Germinal center (tissue), 1 donor: Measurements from ENCODE around the gene ADAM19.
A peak's percentile ranks its signal among the peaks of the same experiment; 100 is the strongest.

Source experiments
- DNase-seq: peaks from one replicate; pipeline ENCODE4 v3.0.0; 2012; ENCODE audit warnings: mixed read lengths, low spot score

The ADAM19 gene

DNA sequence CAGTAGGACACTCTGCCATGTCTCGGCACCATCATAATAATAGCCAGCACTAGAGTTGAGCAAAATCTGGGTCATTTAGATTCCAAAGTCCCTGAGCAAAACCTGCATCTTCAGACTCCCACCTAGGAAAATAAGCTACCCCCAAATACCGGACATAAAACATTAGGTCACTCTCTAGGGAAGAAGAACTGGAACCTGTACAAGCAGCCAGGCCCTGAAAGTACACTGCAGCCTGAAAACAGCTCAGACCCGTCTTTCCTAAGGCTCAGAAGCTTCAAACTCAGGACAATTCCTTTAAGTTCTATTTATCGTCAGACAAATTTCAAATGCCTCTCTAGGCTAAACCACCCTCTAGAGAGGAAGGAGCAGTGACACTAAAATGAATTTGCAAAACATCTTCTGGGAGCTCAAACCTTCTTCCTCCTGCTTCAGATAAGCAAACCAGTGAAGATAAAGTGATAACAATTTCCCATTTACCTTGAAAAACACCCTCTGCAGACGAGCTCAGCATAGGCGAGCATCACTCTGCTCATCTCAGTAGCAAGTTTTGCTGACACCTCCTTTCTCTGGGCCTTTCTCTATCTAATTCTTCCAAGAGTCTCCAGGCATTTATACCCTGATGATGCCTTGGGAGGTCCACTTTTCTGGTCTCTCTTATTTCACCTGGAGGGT, 34.0 kb downstream of the ADAM19 start:
- no peak for DNase-seq

DNA sequence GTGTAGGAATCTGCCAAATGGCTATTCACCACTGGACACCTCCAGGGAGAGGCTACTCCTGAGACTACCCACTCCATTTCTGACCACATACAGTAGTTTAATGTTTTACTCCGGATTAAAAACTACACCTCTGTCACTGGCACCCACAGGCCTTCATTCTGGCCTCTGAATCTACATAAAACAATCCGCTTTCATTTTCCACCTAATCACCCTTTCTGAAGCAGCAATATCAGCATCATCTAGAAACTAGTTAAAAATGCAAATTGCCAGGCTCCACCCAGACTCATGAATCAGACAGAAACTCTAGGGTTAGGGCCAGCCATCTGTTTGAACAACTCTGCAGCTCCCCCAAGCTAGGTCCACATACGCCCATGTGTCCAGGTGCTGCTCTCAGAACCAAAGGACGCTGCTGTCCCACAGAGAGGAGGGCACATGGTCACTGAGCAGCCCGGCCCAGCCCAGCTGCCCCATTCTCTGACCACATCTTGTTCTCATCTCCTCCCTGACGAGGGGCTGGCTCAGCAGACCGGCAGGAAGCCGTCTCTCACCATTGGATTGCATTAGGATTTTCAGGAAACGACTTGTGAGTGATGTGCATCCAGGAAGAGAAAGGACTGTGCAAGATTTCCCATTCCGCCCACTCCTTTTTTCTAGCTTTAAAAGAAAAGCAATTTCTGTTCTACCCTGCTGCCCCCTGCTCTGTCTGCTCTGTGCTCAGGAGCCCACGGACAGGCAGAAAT, 34.7 kb downstream of the ADAM19 start:
- DNase-seq = peak; percentile 60

DNA sequence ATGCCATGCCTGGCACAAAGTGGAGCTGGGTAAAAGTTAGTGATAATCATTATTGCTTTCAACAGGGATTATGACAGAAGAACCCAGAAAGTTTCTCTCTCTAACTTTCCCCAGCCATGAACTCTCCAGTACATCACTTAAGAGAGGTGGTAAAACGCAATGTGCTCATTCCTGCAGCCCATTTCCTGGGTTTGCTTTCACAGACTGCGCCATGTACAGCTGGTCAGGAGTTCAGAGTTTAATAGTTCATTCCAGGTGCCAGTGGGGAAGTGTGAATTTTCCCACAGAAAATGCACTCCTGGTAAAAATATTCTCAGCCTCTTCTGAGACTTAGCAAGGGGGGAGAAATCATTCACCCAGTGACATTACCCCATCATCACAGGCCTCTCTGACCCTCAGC, 35.5 kb downstream of the ADAM19 start:
- DNase-seq = no peak

DNA sequence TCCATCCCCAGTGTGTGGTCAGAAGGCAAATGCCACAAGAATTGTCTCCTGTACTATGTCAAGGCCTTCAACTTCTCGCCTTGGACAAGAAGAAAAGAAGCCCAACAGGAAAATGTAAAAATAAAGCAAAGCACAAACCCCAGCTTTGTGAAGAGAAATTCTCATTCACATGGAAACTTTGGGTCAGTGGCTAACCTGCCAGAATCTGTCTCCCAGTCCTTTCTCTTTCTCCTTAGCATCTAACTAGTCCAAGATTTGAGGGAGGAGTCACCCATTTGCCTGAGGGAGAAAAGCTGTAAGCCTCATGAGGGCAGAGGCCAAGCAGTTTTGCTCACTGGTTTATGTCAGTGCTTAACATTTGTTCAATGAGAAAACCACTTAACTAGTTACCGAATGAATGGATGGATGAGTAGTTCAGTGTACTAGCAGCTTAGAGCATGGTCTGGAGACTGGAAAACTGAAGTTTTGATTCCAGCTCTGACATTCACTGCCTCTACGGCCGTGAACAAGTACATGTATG, 36.0 kb downstream of the ADAM19 start:
- no peak for DNase-seq

DNA sequence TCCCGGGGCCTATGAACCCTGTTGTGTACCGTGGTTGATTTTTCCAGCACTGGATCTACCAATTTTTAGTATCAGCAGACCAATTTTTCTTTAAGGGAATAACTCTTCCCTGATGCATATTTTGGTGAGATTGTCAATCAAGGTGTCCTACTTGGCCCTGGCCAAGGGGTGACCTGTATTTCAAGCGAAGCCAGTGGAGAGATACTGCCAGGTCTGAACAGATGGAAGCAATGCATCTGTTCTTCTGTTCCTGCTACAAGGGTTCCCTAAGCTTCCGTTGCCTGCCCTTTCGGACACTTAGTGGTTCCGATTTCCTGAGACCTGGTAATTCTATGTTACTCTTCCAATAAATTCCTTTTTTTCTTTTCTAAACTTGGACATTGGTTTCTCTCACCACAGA, 37.3 kb downstream of the ADAM19 start:
- no peak for DNase-seq

DNA sequence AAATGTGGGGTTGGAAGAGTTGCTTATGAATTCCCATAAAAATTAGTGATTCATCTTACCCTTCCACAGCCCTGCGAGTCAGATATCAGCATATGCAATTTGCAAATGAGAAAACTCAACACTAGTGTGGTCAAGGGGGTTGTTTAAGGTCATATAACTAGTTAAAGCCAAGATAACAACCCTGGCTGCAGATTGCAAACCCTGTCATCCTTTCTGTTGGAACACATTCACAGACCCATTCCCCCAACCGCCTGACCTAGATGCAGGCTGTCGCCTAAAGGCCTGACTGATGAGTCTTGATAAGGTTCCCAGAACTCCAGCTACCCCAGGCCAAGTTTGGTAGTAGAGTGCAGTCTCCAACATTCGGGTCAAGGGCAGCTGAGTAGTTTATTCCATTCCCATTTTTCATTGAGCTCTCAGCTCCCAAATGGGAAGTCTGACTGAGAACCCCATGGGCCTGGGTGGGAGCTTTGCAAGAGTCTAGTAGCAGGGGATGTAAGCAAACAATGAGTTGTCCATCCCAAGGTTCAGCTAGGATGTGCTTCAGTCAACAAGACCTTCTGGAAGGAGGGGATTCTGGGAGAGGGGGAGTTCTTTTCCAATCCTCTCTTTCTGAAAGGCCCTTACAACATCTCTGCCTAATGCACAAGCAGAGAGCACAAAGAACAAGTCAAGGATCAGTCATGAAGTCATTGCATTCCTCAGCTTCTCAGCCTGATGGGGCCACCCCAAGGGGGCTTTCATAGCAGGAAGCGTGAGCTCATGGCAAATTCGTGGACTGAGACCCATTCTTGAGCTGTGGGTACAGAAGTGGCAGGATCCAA, 40.3 kb downstream of the ADAM19 start:
- no peak for DNase-seq

DNA sequence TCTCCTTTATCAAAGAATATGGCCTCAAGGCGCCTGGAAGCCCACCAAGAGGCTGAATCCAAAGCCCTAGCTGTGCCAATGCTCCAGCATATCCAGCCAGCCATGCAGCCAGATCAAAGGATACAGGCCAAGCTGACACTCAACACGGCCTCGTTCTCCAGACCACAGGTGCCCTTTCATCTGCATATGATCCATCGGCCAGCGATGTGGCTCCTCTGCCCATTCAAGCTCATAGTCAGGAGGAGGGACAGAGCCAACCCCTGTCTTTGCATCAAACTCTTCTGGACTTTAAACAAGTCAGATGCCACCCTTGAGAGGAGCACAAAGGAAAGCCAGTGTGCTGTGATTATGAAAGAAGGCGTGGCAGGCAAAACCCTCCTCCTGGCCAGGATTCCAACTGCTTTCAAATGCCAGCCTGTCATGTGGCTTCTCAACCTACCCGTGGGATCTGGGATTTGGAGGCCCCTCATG, 42.5 kb downstream of the ADAM19 start:
- no peak for DNase-seq

DNA sequence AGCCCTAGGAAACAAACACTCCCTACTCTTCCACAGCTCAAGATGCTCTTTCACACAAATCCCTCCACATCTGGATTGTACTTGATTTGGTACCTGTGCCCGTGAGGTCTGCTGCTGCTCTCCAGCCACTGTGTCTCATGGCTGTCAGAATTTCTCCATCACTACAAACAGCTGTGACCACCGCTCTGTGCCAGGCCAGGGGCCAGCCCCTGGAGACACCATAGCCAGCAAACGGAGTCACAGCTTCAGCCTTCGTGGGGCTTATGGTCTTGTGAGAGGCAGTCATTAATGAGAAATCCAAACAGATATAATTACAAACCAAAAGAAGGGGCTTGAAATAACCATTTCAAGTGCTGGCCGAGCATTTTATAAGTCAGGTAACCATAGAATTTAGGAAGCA, 43.6 kb downstream of the ADAM19 start:
- no peak for DNase-seq

DNA sequence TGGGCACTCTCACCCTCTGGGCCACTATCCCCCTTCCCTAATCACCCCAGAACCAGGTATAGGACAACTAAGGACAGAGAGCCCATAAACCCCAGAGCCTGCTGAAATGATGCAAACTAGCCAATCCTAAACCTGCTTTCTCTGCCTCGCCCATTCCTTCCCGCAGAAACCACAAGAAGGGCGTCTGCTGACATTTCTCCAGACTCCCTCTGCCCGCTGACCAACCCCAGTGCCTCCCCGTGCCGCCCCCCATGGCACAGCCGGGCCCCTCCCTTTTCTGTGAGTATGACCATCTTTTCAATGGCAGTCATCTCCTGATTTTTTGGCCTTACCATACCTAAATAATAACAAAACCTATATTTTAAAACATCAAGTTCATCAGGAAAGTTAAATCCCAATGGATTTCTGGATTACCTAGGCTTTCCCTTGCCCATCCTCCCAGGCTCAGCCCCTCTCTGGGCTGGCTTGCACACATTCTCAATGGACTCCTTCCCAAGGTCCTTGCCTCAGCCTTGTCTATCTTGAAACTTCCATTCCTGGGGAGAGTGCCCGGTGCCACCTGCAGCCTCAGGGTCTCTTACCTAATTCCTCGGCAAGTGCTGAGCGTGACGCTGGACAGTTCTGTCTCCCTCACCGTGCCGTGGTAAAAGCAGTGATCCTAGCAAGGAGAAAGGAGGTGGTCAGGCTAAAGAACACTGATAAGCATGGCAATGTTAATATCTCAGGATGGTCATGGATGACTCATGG, 45.2 kb downstream of the ADAM19 start:
- no peak for DNase-seq

DNA sequence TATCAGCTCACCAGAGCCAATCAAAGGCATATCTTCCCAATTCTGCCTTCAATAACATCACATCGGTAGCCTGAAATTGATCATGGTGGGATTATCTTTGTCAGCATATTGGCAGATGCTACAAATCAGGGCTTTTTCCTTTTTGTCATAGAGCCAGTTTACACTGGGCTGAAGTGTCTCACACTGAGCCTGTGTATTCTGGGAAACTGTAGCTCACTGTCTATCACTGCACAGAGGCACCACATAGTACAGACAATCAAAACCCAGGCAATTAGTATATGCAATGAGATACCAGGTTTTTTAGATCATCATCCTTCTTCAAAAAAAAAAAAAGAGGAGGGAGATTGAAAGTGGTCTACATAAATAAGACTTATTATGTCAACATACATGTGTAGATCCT, 46.6 kb downstream of the ADAM19 start:
- DNase-seq = no peak

DNA sequence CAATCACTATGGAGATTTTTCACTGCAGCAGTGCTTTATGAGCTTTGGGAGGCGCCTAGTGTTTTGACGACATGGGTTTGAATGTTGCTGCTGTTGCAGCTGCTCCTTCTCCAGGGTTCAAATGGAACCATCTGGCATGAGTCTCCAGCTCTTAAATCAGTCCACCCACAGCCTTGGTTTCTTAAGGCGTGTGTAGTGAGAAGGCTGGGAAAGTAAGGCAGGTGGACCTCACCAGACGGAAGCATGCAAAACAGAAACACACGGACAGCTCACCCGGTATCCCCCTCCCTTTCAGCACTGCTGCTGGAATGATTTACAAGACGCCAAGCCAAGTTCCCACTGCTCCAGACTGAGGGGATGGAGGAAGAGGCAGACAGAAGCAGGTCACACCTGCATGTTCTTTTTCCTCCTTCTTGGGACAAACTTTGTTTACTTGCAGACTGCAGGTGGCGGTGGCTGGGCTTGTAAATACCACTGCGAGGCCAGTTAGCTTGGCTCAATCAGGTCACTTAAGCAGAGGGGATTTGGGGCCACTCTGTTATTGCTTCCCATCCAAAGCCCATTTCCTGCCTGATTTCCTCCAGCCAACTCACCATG, 47.4 kb downstream of the ADAM19 start:
- DNase-seq = no peak

DNA sequence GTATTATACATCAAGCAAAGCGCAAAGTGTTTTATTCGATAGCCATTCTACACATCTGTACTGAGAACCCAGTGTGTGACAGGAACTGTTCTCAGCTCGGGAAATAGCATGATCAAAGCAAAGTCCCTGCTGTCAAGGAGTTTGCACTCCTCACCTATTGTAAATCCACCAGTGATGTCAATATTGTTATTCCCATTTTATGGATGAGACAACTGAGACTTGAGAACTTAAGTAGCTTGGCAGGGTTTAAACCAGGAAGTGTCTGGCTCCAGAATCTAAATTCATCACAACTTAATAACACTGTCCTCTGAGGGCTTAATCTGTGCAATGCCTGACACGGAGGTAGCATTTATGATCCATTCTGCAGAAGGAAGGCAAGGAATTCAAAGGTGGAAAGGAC, 50.7 kb downstream of the ADAM19 start:
- no peak for DNase-seq

DNA sequence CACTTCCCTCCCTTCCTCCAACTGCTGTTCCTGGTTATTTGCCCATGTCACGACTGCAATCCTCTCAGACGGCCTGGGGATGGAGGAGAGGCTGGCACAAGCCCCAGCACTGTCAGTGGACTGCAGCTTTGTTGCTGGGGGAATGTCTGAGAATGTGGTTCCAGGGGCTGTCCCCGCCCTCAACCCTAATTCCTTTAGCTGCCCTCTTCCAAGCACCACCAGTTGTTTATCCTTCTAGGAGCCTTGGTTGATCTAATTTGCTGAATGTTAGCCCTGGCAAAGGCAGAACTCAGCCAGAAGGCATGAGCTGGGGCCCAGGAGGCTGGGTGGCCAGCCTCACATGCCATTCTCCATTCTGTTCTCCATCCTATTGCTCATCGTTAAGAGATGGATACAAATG, 51.6 kb downstream of the ADAM19 start:
- DNase-seq = no peak

DNA sequence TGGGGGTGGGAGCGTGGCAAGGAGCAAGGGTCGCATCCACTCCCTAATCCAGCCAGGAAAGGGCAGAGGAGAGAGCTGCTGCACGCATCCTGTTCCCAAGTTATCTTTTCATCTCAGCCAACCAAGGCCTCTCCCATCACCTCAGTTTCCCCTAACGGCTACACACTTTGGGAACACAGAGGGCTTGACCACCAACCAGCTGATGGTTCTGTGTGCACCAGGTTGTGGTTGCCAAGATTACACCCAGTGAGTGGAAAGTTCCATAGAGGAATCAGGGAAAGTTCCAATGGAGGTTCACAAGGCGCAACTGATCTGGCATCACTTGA, 53.9 kb downstream of the ADAM19 start:
- DNase-seq = no peak

DNA sequence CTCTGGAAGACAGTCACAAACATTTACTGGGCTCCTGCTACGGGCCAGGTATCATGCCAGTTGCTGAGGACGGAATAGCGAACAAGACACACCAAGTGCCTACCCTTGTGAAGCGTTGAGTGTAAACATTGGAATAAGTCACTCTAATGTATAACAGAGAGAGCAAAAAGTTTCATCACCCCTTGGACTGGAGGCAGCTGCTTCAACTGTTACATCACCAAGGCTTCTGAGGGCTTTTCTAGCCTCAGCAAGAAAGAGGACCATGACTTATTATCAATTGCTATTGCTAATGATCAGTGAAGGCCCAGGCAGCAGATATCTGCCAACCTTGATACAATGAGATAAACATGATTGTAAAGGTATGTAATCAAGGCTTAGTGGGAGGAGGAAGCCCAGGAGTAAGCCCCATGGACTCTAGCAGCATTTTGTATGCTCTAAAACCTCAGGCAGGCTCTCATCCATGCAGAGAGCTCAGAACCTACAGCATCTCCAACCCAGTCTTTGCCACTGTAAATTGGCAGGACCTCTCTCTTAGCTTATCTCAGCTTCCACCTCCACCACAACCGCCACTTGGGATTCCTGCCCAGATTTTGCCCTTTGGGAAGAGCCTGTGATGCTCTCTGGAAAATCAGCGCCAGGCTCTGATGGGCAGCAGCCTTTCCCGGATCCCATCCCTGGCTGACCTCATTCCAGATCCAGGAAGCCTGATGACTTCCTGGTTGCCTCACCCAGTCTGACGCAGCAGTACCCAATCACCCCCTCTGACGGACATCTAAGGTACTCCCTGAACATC, 54.5 kb downstream of the ADAM19 start:
- DNase-seq = no peak

DNA sequence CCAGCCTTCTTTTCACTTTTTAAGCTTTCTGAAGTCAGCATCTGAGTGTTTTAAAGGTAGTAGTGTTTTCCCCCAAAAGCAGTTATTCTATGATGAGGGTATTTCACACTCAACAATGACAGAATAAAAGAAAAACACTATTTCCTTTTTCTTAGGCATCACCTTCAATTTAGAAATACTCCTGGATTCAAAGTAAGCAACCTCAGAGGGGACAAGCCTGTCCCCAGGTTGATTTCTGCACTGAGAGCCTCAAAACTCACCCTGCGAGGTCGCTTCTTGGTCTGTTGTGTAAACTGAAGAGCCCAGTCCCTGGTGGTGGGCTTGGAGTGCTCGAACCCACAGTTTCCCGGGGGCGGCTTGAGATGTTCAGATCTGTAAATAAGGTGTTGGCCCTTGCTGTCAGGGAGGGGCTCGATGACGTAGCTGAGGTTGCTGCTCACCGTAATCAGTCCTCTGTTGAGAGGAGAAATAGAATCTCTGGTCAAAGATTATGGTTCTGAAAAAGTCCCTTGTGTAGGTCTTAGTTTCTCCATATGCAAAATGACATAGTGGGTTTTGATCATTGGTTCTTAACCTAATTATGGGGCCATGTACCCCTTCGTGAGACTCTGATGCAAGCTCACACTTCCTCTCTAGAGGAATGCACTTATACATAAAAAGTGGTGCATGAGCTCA, 55.9 kb downstream of the ADAM19 start:
- DNase-seq = no peak

DNA sequence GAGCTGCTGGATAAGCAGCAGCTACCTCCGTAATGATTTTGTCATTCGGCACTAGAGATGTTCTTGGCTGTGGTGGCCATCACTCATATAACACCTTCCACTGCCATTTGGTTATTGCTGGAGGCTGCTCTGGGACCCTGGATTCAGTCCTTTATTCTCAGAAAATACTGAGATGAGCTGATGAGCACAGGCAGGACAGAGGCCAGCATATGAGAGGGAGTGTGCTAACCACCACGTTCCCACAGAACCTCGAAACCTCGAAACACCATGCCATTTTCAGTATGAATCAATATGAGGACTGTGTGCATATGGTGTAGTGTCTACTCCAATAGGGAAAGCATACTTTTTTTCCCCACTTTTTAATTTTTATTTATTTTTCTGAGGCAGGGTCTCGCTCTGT, 56.6 kb downstream of the ADAM19 start:
- no peak for DNase-seq

DNA sequence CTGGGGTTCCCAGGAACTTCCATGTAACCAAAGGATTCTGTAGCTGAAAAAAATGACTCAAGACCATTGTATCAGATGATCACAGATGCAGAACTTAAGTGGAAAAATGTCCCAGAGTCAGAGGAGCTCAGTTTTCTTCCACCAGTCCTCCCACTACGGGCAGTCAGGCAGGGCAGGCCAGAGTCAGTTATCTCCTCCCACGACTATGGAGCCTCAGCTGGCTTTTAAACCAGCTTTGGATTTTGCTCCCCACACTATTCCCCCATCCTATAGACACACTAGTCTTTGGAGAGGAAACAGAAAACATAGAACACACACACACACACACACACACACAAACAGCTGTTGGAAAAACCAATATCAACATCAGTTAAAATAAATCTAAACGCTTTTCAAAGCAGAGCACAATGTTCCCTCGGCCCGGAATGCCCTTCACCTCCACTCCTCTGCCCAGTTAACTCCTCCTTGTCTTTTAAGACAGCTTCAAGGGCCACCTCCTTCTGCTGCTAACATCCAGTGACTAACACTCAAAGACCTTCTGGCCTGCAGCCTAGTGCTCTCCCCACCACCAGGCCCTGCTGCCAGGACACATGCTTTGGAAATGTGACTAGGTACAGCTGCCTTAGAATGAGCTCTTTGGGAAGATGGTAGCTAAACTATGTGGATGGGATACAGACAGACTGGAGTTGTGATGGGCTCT, 58.8 kb downstream of the ADAM19 start:
- DNase-seq = no peak

DNA sequence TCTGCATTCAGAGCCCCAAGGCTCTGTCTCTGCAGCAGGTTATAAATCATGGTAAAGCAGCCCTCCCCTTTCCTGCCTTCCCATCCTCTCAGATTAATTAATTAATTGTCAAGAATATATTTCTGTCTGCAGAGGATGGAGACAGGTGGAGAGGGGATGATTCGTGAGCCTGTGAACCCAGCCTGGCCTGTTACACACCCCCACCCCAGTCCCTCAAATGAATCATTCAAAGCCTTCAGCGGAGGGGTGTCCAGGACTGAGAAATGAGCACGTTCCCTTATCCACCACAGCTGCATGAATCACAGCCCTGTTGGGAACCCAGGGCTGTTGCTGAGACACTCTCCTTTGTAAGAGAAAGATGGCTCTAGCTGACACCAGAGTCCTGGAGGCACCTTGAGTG, 59.6 kb downstream of the ADAM19 start:
- DNase-seq = no peak

DNA sequence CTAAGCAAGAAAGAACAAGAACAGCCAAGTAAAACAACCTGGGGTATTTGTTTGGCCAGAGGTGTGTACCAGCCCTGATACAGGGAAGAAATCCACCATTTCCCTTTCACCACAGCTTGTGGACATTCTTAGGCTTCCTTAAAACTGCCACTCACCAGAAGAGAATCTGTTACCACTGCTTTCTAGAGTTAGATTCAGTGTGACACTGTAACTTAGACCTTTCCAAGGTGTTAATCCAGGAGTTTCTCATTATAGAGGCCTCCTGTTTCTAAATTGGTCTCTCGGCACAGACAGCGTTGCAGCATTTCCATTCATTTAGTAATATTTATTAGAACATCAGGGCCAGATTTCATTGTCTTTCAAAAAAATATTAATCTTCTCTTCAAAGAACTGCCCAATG, 60.6 kb downstream of the ADAM19 start:
- no peak for DNase-seq
